ENCODE data around the gene TNFRSF1B.
A peak's percentile ranks its signal among the peaks of the same experiment; 100 is the strongest.

TNFRSF1B gene

DNA sequence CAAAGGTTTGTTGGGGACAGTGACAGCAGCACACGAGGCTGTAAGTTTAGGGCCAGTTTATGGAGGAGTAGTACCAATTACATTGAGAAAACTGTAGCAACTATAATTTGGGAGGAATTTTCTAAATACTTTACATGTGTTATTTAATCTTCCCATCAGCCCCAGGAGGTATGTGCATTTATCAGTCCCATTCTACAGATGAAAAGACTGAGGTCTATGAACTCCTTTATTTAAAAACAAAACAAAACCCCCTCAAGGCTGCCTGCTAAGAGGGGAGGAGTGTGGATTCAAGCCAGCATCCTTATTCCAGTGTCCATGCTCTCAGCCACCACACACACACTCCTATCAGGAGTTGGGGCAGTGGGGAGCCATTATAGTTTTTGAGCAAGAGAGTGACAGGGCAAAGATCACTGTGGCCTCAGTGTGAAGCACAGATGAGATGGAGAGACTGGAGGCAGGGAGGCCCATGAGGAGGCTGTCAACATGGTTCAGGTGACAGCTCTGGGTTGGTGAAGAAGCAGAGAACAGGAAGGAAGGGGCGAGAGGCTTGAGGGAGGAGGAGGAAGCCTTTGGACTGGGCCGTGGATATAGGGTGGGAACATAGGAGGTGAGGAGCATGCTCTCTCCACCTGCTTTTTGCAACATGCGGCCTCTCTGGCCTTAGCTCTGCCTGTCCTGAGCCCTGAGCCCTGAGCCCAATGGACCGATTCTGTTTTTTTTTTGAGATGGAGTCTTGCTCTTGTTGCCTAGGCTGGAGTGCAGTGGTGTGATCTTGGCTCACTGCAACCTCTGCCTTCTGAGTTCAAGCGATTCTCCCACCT, 9.7 kb downstream of the TNFRSF1B start:
- DNase-seq, result no peak

DNA sequence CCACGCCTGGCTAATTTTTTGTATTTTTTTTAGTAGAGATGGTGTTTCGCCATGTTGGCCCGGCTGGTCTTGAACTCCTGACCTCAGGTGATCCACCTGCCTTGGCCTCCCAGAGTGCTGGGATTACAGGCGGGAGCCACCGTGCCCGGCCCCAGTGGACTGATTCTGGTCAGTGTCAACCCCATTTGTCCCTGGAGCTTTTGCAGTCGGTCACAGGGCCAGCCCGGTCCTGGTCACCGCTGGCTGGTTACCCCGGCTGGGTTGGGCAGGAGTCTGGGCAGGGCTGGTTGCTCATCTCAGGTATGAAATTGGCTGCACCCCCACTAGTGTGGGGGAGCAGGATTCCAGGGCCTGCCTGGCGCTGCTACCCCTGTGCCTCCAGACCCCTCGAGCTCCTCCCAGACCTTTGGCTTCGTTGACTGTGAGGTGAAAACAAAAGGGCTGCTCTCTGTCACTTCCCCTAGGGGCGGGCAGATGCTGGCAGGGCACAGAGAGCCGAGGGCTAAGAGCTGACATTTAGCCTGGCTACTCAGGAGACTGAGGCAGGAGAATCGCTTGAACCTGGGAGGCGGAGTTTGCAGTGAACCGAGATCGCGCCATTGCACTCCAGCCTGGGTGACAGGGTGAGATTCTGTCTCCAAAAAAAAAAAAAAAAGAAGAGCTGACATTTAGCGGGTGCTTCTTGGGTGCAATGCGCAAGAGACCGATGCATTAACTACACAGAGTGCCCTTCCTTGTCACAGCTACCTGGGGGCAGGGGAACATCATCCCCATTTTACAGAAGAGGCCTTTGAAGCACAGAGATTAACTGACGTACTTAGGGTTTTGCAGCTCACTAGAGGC, 10.6 kb downstream of the TNFRSF1B start:
- DNase-seq, result no peak

DNA sequence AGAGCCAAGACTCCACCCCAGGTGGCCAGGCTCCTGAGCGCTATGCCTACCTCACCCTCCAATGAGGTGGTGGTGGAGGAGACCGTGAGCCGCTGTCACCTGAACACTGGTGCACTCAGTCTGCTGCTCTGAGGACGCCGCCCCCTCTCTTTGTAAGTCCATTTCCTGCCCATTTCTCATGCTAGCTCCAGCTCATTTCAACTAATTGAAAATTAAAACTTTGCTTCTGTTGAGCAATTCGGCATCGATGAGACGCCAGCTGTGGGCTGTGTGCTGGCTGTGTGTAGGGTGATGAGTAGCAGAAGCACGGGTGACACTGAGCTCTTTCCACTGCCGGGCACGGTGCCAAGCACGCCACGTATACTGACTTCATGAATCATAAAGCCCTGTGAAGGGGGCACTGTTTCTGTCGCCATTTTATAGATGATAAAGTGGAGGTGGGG, 11.2 kb downstream of the TNFRSF1B start:
- DNase-seq, result peak; percentile 86

DNA sequence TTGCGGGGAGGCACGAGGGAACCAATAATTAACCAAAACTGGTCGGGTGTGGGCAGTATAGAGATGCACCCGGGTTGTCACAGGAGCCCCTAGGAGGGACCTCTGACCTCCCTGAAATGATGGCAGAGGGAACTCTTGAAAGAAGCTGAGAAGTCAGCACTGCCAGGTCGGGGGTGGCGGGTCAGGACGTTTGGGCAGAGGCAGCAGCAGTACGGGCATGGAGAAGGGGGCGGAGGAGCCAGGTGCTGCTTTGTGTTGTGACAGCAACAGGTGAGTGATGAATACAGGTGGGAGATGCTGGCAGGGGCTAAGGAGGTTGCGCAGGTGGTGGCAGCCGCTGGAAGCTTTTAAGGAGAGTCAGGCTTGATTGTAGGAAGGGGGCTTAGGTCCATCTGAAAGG, 11.7 kb downstream of the TNFRSF1B start:
- DNase-seq, result no peak

DNA sequence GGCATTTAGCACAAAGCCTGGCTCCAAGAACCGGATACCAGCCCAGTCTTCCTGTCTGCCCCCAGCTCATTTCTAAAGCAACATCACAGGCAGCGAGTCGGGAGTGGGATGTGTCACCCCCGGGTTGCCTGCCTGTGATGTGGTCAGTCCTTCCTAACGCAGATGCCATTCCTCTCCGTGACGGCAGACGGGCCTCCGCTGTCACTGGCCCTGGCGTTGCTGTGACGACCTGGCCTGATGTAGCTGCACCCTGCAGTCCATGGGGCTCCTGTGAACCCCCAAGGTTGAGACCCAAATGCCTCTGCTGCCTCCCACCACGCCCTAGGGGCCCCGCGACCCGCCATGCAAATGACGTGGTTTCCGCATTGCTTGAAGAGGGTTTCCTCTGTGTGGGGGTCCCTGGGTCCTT, 12.3 kb downstream of the TNFRSF1B start:
- DNase-seq, result peak; percentile 83

DNA sequence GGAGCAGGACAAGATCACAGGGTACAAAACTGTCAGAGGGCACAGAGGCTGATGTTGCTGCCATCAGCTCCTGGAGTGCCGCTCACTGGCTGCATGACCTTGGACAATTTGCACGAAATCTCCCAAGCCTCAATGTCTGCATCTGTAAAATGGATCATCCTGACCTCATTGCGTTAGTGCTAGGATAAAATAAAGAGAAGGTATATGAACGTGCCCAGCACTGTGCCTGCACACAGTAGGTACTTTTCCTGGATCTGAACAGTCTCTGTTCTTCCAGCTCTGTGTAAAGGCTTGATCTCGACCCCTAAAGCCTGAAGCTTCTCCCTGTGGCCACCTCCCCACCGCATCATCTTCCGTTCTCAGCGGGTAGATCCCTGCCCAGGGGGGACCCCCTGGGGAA, 12.9 kb downstream of the TNFRSF1B start:
- DNase-seq, result no peak

DNA sequence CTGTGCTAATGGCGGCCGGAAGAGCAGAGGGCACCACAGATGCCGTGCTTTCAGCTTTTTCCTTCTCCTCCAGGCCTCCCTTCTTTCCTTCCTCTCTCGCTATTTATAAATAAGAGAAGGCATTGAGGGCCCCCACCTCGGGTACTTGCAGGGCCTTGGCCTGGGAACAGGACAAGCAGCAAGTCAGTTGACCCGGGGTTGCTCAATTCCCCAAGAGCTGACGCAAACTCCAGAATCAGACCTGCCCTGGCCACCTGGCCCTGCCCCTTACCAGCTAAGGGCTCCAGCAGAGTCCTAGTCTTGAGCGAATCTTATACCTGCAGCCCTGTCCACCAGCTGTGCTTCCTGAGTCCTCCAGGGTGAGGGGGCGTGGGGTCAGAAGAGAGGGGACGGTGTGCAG, 13.5 kb downstream of the TNFRSF1B start:
- DNase-seq, result no peak

DNA sequence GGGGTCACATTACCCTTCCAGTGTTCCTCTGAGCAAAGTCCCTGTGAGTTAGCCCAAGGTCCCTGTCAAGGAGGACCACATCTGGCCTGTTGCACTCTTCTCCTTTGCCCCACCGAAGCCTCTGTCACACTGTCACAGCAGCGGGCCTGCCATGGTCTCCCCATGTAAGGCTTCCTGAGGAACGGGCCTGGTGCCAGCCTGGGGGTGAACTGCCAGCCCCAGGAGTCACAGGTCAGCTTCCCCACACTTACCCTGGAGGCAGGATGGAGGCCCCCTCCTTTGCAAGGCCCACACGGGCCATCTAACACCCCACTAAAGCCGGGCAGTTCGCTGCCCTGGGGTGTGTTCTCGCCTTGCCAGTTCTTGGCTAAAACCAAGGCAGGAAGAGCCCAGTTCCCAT, 14.1 kb downstream of the TNFRSF1B start:
- no peak for DNase-seq

DNA sequence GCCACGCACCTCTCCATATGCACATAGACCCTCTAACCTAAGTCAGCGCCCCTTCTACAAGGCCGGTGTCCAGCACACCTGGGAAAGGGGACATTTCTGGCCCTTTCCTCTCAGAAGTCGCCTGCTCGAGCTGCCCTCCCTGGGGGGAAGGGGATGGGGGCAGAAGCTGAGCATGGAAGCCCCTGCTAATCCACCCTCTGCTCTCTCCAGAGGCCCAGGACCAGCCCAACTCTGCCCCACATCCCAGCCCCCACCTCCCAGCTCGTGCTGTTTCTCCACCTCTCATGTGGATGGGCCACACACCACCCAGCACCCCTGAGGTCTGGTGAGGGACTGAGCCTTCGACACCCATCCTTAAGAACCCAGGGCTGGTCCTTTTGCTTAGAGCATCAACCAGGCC, 14.8 kb downstream of the TNFRSF1B start:
- DNase-seq, result no peak

DNA sequence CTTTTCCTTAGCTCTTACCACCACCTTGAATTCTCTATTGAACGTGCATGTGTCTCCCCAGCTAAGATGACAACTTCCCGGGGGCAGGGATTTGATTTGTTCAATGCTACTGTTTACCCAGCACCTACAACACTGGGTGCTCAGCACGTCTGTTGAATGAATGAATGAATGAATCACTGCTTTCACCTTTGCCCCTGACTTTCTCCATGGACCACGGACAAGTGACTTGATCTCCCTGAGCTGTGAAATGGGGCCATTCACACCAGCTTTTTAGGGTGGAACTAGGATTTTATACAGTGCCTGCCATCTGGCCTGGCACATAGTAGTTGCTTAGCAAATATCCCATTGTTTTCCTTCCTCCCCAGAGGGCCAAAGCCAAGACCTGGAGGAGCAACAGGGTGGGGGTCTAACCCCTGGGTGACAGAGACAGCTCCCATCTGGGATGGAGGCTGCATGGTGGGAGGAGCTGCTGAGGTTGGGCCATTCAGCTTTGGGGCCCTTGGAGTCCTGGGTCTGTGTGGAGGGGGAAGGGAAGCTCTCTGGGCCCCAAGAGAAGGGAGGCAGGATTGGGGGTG, 15.7 kb downstream of the TNFRSF1B start:
- no peak for DNase-seq

DNA sequence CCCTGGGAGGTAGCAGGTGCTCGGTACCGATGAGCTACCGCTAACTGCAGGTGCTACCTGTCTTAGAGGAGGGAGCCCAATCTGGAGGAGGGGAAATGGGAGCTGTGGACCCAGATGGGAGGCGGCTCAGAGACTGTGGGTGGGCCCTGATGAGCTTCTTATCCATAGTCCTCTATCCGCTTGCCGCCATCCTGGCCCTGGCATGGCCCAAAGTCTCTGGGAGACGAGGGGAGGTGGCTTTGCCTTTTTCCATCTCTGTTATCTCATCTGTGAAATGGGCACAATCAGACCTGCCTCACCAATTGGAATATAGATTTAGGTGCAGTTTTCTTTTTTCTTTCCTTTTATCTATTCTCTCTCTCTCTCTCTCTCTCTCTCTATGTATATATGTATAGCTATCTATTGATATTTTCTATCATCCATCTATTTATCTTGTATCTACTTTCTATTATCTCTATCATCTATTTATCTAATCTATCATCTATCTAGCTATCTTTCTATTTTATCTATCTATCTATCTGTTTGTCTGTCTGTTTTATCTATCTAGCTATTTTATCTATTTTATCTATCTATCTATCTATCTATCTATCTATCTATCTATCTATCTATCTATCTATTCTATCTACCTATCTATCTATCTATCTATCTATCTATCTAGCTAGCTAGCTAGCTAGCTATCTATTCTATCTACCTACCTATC, 16.5 kb downstream of the TNFRSF1B start:
- DNase-seq, result no peak

DNA sequence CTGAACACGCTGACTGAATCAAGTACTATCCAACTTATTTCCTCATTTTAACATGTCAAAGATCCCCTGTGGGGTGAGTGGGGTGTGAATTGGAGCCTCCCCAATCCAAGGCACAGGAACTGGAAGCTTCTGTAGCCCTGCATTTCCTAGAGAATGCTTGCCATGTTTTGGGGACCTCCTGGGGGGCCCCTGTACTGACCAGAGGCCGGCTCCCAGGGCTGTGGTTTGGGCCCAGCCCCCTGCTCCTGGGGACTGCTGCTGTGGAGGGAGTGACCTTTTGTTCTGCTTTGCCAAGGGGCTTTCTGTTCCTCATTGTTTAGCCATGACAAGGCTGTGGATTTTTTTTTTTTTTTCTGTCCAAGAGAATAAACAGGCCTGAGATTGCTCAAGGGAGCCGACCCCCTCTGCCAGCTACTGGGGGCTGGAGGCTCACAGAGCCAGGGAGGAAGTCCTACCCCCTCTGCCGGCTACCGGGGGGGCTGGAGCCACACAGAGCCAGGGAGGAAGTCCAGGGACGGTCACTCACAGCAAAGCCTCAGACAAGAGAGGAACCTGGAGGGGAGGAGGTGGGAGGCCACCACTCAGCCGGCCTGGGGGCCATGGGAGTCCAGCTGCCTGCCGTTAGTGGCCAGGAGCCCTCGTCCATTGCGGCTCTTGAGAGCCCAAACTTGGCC, 17.4 kb downstream of the TNFRSF1B start:
- DNase-seq, result no peak

DNA sequence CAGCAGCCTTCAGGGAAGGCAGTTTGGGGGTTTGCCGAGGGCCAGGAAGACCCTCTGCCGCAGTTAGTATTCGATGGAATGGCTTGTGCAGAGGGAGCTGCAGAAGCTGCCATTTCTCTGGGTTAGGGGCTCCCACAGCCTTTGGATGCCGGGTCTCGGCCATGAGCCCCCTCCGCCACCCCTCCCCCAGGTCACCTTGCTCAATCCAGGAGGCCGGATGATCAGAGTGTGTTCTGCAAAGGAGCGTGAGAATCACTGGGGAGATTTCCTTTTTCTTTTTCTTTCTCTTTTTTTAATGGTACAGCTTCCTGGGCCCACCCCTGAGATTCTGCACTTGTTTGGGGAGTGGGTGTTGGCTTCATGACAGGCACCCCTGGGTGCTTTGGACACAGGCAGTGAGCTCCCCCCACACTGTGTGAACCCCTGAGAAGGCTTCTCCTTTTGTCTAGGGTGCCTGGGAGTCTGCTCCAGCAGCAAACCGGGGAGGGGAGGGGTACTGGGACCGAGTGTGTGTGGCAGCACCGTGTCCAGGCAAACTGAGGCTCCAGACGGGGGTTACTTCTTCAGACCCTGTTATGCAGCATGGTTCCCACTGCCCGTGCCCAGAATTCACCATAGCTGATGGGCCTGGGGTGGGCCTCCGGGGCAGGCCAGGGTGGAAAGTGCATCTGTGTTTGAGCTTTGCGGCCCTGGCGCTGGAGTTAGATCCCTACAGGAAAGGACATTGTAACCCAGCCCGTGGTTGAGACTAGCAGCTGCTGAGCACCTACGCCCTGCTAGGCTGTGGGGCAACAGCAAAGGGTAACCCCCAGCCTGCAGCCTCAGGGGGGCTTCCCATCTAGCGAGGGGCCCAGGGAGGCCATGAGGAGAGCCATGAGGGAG, 18.5 kb downstream of the TNFRSF1B start:
- no peak for DNase-seq

DNA sequence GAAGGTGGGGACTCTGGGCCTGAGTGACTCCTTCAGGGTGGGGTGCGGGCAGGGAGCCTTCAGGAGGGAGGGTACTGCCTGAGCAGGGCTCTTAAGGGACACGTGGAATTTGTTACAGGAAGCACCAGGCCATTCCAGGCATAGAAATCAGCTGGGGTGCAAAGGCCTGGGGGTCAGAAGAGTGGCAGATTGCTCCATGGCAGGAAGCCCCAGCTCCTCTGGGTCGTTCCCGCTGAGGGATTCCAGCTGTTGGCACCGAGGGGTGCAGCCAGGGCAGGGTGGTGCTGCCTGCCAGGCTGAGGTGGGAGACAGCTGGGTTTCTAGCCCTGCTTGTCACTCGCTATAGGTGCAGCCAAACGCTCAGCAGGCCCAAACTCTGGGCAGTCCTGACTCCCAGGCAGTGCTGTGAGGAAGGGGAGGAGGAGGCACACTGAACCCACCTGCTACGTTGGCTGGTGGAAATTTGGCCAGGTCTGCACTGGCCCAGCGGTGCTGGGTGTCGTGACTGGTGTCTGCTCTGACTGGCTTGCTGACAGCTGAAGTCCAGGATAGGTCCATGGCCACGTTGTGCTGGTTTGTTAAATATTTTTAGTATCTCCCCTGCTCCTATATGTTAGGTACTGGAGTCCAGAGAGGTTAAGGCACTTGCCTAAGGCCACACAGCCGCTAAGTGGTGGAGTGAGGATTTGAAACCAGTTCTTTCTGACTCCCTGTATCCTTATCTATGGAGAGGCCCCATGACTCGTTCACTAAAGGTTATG, 19.3 kb downstream of the TNFRSF1B start:
- DNase-seq, result no peak

DNA sequence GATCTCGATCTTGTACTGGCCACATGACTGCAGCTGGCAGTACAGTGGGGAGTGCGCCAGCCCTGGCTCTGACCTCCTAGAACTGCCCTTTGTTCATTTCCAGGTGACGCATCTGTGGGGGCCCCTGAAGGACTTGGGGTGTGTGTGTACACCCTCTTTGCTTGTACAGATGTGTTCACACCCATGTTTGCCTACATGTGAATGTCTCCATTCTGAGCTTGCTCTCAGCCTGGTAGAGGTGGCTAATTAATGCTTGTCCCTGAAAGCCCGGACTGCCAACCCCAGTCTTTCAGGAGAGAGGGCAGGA, 19.8 kb downstream of the TNFRSF1B start:
- no peak for DNase-seq

DNA sequence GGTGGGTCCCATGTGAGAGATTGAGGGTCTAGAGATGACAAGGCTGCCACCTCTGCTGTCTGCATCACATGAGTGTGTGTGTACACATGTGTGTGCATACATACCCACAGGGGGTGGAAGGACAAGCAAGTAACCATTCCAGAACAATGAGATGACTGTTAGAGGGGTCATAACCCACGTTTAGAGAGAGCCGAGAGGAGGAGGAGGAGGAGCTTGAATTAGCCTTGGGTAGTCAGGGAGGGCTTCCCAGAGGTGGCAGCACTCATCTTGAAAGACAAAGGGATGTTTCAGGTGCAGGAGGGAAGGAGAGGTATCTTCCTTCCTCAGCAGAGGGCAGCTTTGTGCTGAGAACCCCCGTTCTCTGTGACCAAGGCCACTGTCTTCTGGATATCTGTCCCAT, 21.3 kb downstream of the TNFRSF1B start:
- no peak for DNase-seq

DNA sequence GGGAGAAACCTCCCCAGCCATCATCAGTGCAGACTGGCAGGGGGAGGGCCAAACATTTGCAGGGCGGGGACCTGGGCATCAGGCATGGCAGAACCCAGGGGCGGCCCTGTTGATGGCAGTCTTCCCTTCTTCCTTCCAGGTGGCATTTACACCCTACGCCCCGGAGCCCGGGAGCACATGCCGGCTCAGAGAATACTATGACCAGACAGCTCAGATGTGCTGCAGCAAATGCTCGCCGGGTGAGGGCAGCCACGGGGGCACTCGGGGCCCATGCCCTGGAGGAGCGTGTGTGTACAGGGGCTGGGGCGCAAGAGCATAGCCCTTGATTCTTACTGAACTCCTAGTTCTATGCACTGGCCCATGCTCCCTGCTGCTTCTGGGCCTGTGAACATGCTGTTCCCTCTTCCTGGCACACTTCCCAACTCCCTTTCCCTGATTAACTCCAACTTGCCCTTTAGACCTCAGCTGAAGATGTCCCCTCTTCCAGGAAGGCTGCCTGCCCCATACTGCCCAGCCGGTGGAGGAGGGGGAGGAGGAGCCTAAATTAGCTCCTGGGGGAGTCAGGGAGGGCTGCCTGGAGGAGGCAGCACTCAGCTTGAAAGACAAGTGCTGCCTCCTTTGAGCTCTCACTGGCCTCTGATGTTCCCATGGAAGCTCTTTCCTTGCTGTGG, 22.0 kb downstream of the TNFRSF1B start:
- DNase-seq, result no peak

DNA sequence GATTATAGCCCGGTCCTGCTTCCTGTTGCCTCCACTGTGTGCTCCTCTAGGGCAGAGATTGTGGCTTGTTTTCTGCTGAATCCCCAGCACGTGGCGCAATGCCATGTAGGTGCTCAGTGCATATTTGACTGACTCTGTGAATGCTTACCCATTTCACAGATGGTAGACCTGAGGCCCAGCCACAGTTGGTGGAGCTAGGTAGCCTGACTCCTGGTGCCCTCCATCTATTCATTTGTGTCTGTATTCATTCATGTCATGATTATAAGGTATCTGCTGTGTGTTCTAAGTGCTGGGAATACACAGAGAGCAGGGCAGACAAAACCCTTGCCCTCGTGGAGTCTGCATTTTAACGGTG, 22.5 kb downstream of the TNFRSF1B start:
- no peak for DNase-seq

DNA sequence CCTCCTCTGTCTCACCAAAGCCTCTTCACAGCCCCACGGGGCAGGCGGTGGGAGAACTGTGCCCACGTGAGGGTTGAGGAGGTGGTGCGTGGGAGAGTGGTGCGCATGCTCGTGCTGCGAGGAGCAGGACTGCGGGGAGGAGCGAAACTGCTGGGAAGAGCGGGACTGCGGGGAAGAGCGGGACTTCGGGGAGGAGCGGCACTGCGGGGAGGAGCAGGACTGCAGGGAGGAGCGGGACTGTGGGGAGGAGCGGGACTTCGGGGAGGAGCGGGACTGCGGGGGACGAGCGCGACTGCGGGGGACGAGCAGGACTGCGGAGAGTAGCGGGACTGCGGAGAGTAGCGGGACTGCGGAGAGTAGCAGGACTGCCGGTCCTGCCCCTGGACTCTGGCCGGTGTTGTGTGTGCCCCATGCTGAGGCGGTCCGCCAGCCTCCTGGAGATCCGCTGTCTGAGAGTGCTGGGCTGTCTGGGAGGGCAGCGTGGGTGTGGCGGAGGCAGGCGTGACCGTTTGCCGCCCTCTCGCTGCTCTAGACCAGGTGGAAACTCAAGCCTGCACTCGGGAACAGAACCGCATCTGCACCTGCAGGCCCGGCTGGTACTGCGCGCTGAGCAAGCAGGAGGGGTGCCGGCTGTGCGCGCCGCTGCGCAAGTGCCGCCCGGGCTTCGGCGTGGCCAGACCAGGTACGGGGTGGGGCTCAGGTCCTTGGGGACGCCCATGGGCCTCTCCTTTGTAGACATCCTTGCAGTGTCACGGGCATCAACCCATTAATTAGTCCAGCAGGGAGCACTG, 24.6 kb downstream of the TNFRSF1B start:
- no peak for DNase-seq

Data from CD4-positive, alpha-beta T cell treated with Interleukin-12 subunit alpha and Interleukin-12 subunit beta, for 1 hour (primary cell).